ENCODE data around the gene REEP3. TPM values are rescaled to one million over a fixed set of nuclear protein-coding genes. Genes with fewer than 3 reads are reported as not detected.

The REEP3 gene
- total RNA-seq, 1 experiment from 2014 or later, result 135 TPM

DNA sequence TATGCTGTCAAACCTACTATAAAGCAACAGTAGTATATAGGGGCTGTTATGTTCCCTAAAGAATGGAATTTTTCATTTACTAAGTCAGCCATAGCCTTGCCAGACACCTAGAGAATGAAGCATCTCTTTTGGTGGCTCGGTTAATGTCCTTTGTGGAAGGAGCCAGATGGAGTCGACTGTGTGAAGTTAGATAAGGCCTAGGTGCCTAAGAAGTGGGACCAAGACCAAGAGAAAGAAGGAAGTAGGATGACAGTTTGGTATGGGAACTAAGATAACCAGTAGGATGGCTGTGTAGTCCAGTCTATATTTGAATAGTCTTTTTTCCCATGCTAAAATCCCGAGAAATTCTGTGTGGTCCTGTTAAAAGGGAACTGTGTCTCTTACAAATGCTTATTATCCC lies 62.2 kb downstream of the REEP3 start:
- ATAC-seq (no peak), DNase-seq (ENCODE audit: low read depth, low spot score) (no peak)
- Histone ChIP-seq H3K4me1 (ENCODE audit: control insufficient read depth, insufficient read depth, low read length) (peaks cover 7% of the 10 kb centered on the region; the same call in 1 of the 2 replicates), H3K27ac (ENCODE audit: low read length) (no peak overlapping the region), H3K9me3 (ENCODE audit: control insufficient read depth, insufficient read depth, low read depth, low read length) (no peaks in the 10 kb centered on the region), H3K36me3 (ENCODE audit: control insufficient read depth, insufficient read depth, low read length) (no peaks in the 10 kb centered on the region; the same call in 1 of the 2 replicates), H3K4me3 (ENCODE audit: low read depth in 2 of 2, low read length in 2 of 2) (no peak overlapping the region), H3K27me3 (ENCODE audit: control insufficient read depth, insufficient read depth, low read length) (no peaks in the 10 kb centered on the region)
- POLR2A ChIA-PET, result no interaction called here
- TF ChIP-seq REST (IDR thresholded peaks at IDR 0.05; ENCODE audit: insufficient read depth in 1 of 2, low read depth in 2 of 2, low read length in 1 of 2) (no peak), CTCF (IDR thresholded peaks at IDR 0.05) (no peak), POLR2AphosphoS5 (IDR thresholded peaks at IDR 0.05; ENCODE audit: low read depth, low read length) (no peak), TCF7L2 (IDR thresholded peaks at IDR 0.05; ENCODE audit: low read depth, low read length) (no peak)
- intact Hi-C loops (cut with micrococcal nuclease; ENCODE audit: unreplicated experiment) (no loop called here), in situ Hi-C loops (cut with HindIII; ENCODE audit: low pct_unique_long_range_greater_than_20kb, low sequenced_read_pairs) (no loop called here)
- no TSS peak for BruUV-seq (replicated peaks)
- CTCF ChIA-PET, result no interaction called here

- TF ChIP-seq REST (IDR thresholded peaks at IDR 0.05; ENCODE audit: insufficient read depth in 1 of 2, low read depth in 2 of 2, low read length in 1 of 2) (no peak), TCF7L2 (IDR thresholded peaks at IDR 0.05; ENCODE audit: low read depth, low read length) (no peak)
- ATAC-seq, result no peak
- no TSS peak for BruUV-seq (replicated peaks)
- ChIA-PET POLR2A (no interaction called here), CTCF (no interaction called here)
- peaks cover 11% of the 10 kb centered on the region for H3K4me1 ChIP-seq (ENCODE audit: control insufficient read depth, insufficient read depth, low read length)
- no peak overlapping the region for H3K27ac ChIP-seq (ENCODE audit: low read length)
- in situ Hi-C loops (cut with HindIII; ENCODE audit: low pct_unique_long_range_greater_than_20kb, low sequenced_read_pairs), result no loop called here
- H3K9me3 ChIP-seq (ENCODE audit: control insufficient read depth, insufficient read depth, low read depth, low read length), result no peaks in the 10 kb centered on the region
- H3K27me3 ChIP-seq (ENCODE audit: control insufficient read depth, insufficient read depth, low read length), result no peaks in the 10 kb centered on the region
- no peaks in the 10 kb centered on the region; the same call in 1 of the 2 replicates for H3K36me3 ChIP-seq (ENCODE audit: control insufficient read depth, insufficient read depth, low read length)
- H3K4me3 ChIP-seq (ENCODE audit: low read depth in 2 of 2, low read length in 2 of 2), result no peak overlapping the region
- no peak for DNase-seq (ENCODE audit: low read depth, low spot score)
- intact Hi-C loops (cut with micrococcal nuclease; ENCODE audit: unreplicated experiment), result no loop called here
Observed at GRCh38 chr10:63583909-63584724, 62.9 kb downstream of the REEP3 start.
